HG02840 (cell line): ENCODE measurements around the gene ADAMTS17.

Experiments used
- ATAC-seq: cut with Tn5 transposase; IDR thresholded peaks from one replicate; pipeline ENCODE4 v1.9.1; 2021; ENCODE audit warnings: mild to moderate bottlenecking, moderate library complexity, moderate number of reproducible peaks; ENCODE audit not compliant: unreplicated experiment, low FRiP score

Gene ADAMTS17

DNA sequence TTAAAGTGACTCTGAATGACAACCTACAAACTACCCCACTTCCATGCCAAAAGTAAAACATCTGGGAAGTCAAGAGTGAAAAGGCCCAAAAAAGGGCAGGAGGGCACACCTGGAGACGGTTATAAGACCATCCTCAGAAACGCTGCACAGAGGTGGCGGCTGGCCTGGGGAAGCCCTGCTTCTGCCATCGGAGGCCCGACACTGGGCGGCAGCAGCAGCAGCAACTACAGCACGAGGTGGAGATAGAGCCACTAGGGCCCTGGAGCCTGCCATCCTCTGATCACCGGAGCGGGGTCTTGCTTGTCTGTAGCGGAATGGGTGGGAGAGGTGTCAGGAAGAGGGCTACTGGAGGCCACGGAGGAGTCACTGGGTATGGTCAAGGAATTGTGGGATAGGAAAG, 283.3 kb downstream of the ADAMTS17 start:
- ATAC-seq, result no peak

DNA sequence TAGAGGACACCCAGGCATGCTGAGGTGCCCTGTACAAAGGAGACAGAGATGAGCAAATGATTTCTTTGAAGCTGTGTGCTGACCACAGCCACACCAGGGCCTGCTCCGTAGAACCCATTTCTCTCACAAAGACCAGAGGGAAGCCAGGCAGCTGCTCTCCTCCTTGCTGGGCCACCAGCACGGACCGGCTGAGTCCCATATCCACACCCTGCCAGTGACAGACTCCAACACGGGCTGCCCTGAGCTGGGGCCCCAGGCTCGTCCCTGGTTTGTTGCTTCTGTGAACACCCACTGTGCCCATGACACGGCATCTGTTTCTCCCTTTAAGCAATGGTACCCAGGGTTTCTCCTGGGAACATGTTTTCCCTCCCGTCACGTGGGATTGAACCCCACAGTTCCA, 284.5 kb downstream of the ADAMTS17 start:
- no peak for ATAC-seq

DNA sequence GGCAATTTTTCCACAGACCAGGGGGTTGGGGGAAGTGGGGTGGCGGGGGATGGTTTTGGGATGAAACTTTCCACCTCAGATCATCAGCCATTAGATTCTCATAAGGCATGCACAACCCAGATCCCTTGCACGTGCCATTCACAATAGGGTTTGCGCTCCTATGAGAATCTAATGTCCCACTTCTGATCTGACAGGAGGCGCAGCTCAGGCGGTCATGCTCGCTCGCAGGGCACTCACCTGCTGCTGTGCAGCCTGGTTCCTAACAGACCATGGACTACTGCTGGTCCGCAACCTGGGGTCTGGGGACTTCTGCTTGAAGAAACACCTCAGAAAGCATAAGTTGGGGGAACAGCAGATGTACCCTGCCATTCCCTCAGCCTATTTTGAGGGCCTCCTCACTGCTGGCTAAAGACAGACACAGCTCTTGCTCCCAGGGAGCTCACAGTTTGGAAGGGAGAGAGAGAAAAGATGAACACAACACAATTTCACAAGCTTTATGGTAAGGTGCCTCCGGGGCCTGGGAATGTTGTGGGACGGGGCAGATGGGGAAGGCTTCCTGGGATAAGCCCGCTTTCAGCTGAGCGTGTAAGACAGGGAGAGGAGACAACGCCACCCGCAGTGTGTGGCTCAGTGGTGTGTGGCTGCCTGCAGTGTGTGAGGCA, 285.2 kb downstream of the ADAMTS17 start:
- no peak for ATAC-seq

DNA sequence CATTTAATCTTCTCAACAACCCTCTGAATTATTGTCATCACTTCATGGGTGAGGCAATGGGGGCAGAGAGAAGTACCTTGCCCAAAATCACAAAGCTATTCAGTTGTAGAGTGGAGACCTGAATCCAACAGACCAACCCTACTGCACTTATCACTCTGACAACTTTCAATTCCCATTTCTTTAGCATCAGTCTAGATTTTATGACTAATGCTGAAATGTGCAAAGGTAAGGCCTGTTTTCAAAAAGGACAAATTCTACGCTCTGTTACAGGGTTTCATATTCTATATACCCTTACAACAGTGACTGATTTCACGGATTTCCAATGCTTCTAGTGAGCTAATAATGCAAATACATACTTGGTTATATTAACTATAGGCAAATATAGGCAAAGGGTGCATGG, 286.0 kb downstream of the ADAMTS17 start:
- no peak for ATAC-seq

DNA sequence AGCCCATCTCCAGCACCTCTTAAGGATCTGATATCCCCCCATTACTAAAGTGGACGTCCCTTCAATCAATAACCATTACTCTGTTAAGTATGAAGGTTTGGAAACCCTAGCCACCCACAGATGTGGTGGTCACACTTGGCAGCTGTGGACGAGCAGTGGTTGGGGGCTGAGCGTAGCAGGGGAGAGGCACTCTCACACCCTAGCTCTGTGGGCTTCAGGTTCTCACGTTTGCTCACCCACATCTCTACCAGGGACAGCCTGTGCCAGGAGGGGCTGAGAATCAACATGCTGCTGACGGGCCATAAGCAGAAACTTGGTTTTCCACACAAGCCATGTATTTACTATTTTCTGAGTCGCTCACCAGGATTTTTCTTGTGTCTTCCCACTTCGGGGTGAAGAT, 287.2 kb downstream of the ADAMTS17 start:
- ATAC-seq, result no peak

DNA sequence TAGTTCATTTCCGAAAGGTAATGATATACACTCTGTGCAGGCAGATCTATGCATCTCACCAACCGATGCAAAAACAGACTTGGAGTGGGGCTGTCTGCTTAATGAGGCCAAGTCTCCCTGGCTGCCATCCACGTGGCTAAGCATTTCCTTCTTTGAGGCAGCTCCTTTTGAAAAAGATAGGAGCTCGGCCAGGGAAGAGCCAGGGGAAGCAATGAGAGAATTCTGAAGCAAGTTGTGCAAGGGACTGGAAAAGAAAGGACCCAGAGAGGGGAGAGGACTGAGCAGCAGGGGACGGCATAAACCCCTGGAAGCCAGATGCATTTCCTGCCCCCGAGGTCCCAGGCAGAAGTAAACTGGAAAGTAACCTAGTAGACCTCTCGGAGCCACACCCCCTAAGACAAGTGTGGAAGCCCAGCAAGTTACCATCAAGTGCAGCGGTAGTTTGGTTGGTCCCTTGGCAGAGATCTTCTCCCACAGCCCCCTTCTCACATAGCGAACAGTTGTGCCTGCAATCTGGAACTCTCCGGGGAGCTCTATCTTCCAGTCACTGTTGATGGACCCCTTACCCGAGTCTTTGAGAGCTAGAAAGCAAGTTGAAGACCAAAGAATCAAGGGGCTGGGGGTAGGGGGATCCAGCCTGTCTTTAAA, 288.2 kb downstream of the ADAMTS17 start:
- no peak for ATAC-seq

DNA sequence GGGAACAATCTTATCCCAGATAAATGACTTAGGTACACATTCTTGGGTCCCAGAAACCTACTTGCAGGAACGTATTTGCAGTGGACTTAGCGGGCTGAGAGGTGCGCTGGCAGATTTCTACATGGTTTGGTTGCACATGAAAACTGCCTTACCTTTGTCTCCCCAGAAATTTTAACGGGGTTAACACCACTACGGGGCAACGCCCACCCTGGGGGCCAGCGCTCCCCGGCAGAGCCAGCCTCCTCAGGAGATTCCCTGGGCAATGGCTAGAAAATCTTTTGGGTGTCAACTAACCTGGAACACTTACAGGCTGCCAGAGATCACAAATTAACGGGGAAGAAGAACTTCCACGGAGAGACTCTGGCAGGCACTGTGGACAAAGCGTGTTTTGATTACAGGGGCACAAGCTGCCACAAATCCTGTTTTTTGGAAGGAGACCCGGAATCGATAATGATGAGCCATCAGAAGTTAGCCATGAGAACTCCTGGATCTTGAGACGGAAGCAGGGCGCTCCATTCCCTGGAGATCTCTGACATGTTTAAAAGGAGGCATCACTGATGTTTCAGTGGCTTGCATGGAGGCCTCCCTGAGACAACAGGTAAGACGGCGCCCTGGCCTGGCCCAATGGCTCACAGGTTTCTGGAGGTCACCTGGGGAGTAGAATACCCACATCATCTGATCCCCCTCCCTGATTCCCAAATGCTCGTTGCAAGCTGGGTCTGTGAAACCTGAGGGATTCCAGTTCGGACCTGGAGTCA, 288.9 kb downstream of the ADAMTS17 start:
- ATAC-seq, result no peak

DNA sequence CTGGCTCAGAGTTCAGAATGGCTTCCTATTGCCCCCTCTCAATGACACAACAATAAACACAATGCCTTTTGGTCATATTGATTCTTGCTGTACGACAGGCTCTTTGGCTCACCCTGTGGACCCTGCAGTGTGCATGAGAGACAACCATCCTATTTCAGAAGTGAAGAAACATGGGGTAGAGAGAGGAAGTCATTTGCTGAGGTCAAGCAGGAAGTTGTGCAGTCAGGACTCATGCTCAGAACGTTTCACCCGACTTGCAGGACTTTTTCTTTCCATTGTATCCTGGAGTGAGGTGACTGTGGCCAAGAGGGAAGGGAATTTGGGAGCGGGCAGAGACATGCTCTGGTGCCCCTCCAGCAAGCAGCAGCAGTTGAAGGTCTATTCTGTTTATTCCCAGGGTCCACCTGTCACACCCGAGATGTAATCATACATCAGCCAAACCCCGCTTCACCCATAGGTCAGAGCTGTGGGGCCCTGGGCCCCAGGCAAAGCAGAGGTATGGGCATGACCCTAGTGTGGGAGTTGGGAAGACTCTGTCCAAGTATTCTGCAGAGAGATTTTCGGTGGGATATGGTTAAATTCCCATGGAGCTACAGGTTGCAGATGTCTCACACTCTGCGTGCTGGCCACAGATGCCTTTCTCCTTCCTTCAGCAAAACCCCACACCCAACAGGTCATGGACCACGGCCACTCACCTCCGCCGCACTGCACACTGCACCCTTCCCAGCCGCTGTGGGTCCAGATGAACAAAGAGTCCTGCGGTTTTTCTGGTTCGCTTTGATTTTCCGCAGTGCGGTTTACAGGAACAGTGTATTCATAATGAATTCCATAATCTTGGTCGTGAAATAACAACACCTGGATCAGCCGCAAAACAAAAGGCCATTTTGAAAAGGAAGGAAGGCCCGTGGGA, 290.6 kb downstream of the ADAMTS17 start:
- no peak for ATAC-seq

DNA sequence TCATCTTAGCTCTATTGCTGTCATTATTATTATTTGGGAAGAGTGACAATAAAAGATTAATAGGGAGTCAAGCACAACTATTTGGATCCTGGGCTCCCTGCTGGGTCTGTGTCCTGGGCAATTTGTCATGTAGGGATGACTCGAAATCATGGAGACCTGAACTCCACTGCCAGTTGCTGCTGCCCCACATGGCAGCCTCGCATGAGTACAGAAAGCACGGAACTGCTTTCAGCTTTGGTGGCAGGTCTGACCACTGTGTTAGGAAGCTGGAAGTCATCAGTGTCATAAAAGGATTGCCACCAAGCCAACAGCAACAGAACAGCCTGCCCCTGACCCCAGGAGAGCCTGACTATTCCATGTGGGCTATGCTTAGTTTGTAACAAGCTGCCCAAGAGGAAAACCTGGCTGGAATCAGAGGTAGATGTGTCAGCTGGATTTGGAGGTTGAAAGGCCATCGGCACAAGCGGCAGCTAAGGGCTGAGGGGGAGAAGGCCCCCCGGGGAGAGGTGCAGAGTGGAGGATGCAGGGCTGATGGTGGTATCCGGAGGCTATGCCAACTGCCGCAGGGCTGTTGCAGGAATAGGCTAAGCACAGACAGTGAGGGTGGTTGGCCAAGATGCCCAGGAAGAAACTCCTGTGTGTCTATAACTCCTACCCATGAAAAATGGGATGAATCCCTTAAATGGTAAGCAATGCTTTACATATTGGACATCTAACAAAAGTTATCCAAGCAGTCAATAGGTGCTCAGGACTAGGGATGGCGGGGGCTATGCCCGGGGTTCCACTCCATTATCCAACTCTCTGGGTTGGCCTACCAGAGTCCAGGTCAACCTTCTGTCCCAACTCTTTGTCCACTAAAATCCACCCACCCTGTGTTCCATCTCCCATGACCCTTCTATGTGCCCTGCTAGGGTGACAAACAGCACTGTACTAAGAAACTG, 291.6 kb downstream of the ADAMTS17 start:
- no peak for ATAC-seq

DNA sequence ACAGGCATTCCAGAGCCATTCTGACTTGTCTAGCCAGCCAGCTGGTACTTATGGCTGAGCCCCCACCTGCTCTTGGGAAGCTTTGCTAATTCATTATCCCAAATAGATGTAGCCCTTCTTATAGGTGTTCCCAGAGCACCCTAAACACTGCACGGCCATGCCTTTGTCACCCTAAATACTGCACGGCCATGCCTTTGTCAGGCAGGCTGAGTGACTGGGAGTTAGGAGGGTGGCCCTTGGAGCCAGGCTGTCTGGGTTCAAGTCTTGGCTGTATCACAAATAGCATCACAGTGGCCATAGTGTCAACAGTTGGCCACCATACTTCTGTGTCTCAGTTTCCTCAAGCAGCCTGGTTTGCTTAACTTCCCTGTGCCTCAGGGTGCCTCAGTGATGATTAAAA, 292.3 kb downstream of the ADAMTS17 start:
- no peak for ATAC-seq

DNA sequence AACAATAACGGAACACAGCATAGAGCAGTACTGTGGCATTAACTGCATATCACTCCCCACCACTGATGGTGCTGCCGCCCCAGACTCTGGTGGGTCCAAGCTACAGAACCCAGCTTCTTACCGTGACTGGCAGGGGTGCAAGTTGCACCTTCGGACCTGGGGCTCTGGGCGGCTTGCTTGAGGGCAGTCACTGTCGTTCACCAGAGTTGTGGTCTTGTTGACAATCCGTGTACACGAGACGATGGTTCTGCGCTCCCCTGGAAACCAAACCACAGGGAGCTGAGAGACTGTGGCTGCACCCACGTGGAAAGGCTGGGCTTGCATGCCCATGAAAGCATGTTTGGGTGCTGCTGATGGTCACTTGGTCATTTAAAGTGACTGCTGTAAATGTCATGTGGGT, 293.0 kb downstream of the ADAMTS17 start:
- no peak for ATAC-seq

DNA sequence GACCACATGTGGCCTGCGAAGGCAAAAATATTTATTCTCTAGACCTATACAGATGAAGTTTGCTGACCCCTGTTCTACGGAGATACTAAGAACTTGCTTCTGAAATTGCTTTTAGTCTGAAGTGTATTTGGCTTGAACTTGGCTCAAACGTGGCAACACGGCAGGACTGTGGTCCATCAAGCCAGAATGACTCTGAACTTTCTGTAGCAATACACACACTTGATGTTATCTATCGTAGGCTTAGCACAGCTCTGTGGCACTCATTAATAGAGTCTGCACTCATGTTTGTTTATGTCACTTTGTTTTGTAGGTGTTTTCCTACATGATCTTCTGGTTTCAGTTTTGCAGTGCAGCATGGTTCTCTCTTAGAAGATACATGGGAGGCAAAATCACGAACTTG, 298.1 kb downstream of the ADAMTS17 start:
- ATAC-seq, result no peak

DNA sequence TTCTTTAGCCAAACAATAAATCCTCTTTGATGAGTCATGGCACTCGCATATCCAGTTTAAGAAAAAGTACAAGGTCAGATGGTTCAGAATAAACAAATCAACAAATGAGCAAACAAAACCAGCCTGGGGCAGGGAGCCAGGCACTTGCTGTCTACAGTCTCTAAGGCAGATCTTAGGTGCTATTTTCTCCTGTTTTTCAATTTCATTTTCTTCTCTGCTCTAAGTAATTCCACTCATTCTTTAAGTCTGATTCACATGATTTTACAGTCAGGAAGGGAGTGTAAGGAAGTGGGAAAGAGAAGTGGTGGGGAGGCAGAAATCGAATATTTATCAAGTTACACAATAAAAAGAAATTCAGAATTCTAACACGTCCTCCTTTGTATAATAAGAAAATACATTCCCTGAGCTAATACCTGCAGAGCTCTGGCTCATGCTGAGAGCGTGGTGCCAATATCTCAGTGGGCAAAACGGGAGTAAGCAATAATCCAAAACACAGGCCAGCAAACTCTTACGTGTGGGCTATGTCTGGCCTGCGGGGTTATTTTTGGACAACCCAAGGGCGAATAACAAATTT, 298.6 kb downstream of the ADAMTS17 start:
- no peak for ATAC-seq

DNA sequence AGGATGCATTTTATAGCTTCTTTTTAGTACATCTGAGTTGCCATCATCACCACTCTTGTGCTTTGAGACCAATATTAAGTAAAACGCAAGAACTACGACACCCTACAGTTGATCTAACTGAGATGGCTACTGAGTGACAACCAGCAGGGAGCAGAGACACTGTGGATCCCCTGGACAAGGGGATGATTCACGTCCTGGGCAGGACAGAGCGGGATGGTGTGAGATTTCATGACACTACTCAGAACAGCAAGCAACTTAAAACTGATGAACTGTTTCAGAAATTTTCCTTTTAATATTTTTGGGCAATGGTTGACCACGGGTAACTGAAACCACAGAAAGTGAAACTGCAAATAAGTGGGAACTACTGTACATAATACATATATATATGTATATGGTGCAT, 299.2 kb downstream of the ADAMTS17 start:
- ATAC-seq, result no peak

DNA sequence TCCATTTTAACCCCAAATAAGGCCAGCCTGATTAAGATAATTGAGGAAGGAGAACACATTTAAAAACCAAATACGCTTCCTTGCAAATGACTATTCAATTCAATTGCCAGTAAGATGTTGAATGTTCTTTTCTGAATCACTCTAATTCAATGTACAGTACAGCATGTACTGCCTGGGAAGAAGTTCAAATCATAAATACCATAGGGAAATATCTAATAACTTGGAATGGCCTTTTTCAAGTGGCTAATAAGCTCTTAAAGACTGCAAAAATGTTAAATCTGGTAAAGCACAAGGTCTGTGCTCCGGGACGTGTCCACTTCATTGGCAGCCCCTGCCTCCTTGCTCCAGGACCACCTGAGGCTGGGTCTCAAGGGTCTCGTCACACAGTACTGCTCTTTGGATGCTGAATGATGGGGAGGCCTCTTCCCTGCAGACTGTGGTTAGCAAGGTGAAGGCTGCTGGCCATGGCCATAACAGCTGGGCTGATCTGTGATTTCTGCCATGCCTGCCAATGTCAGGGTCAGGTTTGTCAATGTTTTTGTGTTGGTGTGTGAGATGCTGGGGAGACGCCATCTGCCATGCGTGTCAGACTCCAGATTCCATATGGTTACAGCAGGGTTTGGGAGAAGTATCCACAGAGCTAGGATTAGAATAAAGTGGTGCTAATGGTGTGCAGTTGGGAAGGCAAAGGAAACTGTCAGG, 300.5 kb downstream of the ADAMTS17 start:
- ATAC-seq, result no peak

DNA sequence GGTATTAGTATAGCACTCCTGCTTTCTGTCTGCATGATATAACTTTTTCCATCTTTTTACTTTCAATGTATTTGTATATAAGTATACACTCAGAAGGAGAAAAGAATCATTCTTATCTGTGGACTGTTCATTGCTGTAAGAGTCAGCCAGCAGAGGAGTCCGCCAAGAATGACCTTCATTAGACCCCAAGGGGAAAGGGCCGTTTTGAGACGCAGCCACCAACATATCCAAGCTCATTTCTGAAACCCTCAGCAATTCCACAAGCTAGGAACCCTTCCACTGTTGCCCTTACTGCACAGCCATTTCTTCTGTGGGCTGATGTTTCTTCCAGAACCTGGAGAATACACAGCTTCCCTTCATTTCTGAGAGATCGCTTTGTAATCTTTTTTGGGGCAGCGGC, 301.8 kb downstream of the ADAMTS17 start:
- ATAC-seq, result no peak

DNA sequence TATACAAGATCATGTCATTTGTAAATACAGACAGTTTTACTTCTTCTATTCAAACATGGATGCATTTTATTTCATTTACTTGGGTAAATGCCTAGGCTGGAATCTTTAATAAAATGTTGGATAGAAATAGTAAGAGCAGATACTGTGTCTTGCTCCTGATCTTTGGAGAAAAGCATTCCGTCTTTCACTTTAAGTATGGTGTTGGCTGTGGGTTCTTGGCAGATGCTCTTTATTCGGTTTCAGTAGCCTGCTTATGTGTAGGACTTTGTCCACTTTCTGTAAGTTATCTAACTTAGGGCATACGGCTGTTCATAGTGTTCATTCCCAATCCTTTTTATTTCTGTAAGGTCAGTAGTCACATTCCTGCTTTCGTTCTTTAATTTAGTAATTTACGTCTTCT, 303.0 kb downstream of the ADAMTS17 start:
- no peak for ATAC-seq

DNA sequence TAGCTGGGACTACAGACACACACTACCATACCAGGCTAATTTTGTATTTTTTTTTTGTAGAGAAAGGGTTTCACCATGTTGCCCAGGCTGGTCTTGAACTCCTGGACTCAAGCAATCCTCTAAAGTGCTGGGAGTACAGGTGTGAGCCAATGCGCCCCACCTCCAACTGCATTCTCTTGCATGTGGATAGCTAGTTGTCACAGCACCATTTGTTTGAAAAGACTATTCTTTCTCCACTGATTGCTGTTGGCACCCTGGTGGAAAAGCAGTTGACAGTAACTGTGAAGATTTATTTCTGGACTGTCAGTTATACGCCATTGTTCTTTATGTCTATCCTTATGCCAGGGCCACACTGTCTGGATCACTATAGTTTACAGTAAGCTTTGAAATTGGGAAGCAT, 303.9 kb downstream of the ADAMTS17 start:
- ATAC-seq, result no peak

DNA sequence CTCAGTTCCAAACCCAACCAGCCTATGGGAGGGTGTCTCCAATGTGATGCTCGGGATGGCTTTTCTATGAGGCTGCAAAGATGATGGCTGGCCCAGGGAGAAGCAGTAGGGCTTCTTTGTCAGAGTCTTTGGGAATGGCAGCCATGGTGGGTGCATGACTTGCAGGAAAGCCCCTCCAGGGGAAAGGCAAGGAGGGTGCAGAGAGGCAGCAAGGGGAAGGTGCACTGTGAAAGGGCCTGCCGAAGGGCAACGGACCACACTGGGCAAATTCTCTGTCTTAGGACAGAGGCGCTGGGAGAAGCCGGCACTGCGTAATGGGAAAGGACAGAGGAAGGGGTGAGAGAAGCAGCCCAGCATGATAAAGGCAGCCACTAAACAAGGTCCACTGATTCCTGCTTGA, 305.8 kb downstream of the ADAMTS17 start:
- no peak for ATAC-seq
